Measurements from ENCODE around the gene ATG13.

The ATG13 gene

GRCh38 chr11:46675288-46675851, 58.0 kb downstream of the ATG13 start:
- no peak for DNase-seq (ENCODE audit: low read depth, low spot score)

- no peak for DNase-seq (ENCODE audit: low read depth, low spot score)
Observed at GRCh38 chr11:46675949-46676348, 58.6 kb downstream of the ATG13 start.

DNA sequence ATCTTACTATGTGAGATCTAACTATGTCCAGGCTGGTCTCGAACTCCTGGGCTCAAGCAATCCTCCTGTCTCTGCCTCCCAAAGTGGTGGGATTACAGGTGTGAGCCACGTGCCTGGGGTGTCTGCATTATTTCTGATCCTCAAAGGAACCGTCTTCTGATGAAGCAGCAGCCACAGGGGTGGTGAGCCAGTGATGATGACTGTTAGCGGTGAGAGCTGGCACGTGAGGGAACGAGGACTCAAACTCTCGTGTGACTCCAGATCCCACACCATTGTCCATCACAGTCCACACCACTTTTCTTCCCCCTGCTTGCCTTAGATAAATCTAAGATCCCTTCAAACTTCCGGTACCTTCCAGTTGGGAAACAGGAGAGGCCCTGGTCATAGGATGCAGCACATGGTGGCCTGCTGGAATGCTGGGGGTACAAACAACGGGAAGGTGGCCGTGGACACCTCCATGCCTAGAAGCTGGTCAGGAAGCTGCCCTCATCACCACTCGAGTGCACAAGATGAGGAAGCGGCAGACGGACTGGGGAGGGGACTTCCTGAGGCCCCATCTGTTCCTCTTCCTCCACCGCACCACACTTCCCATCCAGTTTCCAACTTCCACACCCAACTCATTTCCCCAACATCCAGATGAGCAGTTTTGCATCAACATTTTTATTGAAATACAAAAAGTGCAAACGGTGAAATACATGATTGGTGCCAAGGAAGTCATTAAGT, 59.2 kb downstream of the ATG13 start:
- DNase-seq (ENCODE audit: low read depth, low spot score): no peak

DNA sequence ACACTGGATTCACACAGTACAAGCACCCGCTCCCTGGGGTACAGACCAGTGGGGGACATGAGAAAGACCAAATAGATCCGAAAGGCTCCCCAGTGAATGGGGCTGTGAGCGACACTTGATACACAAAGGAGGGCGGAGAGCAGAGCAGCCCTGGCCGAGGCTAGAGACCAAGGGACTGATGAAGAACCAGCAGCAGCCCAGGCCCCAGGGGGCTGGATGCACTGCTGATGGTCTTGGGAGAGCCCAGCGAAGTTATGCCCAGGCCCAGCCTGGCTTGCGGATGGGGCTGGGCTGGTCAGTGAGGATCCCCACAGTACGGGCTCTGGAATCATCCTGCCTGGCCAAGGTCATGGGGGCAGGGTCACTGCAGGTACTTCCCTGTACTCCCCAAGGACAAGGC, 59.8 kb downstream of the ATG13 start:
- no peak for DNase-seq (ENCODE audit: low read depth, low spot score)

DNA sequence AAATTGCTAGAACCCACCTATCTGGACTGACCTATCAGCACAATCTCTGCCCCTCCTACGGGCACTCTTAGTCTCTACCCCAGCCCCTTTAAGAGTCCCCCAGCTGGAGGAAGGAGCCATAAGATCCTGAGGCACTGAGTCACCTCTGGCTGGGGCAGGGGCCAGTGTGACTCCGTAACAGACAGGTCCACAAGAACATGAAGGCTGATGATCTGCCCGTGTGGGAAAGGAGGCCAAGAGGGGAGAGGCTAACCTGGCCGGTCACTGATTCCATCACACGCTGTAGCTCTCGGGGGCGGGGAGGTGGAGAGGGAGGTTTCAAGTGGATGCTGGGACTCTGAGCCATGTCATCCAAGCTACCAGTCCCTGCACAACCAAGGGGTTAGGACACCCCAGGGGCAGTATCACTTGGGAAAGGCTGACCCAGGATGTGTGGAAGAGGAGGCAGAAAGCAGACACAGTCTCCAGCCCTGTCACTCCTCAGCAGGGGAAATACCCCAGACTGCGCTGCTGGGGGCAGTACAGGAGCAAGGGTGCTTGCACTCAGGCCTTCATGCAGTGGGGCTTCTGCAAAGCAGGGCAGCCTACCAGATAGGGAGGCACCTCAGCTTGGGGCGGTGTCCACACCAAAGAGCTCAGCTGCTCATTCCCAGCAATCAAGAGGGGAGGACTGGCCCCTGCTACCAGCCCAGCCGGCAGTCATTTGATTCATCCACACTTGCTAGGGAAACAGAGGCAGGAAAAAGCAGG, 60.8 kb downstream of the ATG13 start:
- DNase-seq (ENCODE audit: low read depth, low spot score): no peak

DNA sequence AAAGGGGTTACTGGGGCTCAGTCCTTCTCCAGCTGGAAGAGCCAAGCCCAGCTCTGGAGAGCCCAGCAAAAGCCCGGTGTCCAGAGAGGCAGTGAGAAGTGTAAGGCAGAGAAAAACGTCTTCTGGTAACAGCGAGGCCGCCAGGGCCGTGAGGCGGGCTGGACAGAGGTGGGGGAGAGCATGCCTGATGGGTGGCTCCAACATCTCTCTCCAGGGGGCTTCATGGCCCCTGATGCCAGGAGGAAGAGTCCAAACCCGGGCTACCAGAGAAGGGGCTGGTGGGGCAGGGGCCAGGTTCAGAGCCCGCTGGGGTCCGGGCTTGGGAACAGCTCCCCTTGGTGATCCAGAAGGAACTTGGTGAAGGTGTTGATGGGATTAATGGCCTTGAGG, 61.4 kb downstream of the ATG13 start:
- DNase-seq (ENCODE audit: low read depth, low spot score): no peak

DNA sequence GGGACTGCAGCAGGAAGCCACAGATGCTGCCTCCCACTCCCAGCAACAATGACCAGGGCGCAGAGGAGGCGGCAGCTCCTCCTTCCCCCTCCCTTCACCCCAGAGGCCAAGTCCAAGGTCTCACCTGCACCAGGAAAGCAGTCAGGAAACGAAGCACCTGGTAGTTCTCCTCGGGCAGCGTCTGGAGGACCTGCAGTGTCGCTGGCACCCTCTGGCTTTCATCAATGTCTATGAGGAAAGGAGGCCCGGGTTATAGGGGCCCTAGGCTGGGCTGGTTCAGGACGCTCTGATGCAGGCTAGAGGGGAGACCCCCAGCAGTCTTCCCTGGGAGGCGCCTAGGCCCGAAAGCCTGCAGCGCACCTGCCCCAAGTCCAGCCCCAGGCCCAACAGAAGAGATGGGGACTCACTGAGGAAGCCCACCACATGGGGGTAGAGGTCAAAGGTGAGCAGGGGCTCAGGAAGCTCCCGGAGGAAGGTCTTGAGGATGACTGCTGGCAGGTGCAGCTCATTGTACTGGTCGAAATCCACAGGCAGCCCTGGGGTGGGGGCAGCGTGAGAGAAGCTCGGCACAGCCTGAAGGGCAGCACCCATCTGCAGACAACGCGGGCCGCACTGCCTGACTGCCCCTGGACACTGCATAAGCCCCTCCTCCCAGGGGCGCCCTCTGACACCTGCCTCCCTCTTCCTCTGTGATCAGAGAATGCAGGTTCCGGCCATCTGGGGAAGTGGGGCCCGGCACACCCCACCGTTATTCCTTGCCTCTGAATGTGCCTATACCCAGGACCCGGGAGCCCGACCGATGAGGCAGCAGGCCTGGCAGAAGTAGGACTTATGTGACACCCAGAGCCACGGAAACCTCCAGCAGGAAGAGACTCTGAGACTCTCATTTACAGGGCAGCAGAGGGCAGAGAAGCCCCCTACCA, 62.1 kb downstream of the ATG13 start:
- DNase-seq (ENCODE audit: low read depth, low spot score): no peak

DNA sequence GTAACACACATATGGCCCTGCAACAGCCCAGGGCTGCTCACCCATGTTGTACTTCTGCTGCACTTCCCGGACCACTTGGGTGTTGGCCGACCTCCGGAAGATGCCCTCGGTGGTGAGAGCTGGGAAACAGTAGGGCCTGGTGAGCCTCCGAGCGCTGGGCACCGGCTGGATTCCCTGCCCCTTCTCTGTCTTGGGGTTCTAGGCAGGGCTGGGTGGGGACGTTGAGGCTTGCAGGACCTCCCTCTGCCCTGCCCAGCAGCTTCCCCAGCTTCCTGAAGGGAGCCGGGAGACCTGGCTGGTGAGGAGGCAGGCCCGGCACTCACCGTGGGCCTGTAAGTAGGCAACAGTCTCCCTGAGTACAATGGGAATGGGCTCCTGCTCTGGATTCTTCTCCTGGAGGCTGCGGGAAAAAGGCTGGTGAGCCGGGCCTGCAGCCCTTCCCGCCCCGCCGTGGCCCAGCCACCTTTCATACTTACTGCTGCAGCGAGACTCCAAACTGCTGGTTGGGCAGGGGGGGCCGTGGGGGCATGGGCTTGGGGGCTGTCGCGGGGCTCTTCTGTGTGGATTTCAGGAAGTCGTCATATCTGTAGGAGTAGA, 62.9 kb downstream of the ATG13 start:
- DNase-seq (ENCODE audit: low read depth, low spot score): no peak

DNA sequence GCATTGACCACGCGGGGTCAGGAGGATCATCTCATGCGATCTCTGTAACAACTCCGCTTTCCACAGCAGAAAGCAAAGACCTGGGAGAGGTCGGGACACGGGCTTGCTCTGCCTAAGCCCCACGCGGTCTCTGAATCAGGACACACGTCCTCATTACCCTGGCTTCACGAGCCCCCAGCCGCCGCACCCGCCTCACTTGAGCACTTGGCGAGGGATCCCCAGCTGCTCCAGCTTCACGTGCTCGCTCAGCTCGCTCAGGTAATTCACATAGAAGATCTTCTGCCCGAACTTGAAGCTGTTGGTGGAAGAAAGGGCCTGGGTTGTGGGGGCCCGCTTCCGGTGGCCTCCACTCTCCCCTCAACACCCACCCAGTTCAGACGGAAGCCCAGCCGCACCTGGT, 63.5 kb downstream of the ATG13 start:
- no peak for DNase-seq (ENCODE audit: low read depth, low spot score)

GRCh38 chr11:46681814-46682213, 64.5 kb downstream of the ATG13 start:
- DNase-seq (ENCODE audit: low read depth, low spot score): no peak

DNA sequence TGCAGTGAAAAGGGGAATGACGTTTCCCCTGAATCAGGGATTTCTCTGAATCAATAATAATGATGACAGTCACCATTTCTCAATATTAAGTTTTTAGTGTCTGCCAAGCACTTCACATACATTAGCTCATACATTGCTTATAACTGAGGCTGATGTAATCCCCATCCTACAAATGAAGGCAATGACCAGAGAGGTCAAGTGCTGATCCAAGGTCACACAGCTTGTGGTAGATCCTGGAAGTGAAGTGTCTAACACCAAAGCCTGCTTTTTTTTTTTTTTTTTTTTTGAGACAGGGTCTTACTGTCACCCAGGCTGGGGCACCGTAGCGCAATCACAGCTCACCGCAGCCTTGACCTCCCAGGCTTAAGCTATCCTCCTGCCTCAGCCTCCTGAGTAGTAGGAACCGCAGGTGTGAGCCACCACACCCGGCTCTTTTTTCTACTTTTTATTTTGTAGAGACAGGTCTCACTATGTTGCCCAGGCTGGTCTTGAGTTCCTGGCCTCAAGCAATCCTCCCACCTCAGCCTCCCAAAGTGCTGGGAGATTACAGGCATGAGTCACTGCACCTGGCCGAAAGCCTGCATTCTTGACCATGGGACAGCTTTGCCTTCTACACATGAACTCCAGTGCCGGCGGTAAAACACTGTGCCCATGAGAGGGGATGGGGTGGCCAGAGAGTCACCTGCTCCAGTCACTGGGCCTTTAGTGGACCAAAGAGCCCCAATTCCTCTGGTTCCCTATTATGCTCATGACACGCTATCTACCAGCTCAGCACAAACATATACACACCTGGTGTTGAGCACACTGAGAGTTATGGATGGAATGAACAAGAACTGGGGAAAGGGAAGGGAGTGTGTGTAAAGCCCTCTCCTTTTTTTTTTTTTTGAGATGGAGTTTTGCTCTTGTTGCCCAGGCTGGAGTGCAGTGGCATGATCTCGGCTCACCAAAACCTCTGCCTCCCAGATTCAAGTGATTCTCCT, 65.7 kb downstream of the ATG13 start:
- no peak for DNase-seq (ENCODE audit: low read depth, low spot score)

DNA sequence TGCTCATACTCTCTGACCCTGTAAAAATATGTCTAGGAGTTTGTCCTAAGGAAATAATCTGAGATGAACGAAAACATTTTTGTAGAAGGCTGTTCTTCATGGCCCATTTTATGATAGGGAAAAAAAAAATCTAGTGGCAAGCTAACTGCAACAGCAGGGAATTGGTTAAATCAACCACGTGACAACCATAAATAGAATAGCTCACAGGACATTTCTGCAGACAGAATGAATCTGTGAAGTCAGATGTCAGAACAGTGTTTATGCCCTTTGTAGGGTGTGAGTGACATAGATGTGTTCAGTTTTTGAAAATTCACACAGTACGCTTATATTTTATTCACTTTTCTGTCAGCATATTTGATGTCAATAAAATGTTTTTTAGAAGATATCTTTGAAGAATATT, 67.0 kb downstream of the ATG13 start:
- DNase-seq (ENCODE audit: low read depth, low spot score): no peak

GRCh38 chr11:46686886-46687795, 69.8 kb downstream of the ATG13 start:
- no peak for DNase-seq (ENCODE audit: low read depth, low spot score)

DNA sequence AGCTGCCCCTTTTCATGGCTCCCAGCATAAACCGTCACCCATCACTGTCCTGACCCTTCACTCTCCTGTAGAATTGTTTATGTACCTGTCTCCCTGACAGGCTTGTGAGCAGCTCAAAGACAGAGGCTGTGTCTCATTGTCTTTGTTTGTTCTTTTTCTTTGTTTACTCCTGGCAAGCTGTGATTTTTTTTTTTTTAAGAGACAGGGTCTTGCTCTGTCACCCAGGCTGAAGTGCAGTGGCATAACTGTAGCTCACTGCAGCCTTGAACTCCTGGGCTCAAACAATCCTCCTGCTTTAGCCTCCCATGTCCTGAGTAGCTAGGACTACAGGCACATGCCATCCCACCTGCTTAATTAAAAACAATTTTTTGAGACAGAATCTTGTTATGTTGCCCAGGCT, 73.3 kb downstream of the ATG13 start:
- no peak for DNase-seq (ENCODE audit: low read depth, low spot score)

- no peak for DNase-seq (ENCODE audit: low read depth, low spot score)
Observed at GRCh38 chr11:46692450-46692849, 75.1 kb downstream of the ATG13 start.

DNA sequence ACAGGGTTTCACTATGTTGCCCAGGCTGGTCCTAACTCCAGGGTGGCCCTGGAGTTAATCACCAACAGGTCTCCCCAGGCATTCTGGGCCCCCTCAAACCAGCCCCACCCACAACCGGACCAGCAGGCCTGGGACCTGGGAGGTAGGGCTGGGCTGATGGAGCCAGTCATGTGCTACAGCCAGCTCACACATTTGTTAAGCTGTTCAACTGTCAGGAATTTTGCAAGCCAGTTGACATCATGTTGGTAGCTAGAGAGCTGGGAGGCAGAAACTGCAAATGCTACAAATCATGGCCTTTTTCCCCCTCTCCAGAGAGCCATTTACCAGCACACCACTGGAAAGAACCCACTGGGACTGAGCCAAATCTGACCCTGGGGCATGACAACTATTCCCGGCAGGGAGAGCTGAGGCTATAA, 76.3 kb downstream of the ATG13 start:
- no peak for DNase-seq (ENCODE audit: low read depth, low spot score)

DNA sequence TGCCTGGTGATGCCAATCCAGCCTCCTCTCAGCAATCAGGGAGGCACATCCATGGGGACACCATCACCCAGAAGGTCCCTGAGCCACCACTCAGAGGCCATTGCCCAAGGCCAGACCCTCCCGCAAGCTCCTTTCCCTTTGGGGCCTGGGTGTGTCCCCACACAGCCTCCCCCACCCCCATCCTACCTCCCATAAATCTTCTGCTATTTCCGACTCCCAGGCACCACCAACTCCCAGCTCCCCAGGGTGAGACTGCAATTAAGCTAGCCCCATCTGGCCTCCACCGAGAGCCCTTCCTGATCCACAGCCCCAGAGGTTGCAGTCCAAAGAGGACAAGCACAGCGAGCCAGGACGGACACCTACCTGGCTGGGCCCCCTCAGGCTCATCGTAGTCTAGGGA, 76.7 kb downstream of the ATG13 start:
- no peak for DNase-seq (ENCODE audit: low read depth, low spot score)

DNA sequence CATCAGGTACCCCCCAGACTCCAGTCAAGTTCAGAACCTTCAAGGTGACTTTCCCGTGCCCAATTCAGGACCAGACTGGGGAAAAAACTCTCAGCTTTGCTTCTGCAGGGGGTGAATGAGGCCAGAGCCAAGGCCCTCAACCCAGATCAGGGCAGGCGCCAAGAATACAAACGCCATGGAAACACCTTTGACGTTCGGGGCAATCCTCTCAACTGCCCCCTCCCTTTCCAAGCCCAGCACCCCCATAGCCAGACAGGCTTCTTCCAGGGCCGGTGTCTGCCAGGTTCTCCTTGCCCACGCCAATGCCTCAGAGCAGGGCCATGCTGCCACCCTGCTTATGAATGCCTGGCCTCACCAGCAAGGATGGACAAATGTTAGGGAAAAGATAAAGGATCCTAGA, 77.3 kb downstream of the ATG13 start:
- no peak for DNase-seq (ENCODE audit: low read depth, low spot score)
